HepG2 (cell line): ENCODE measurements around the gene PLXNB2. TPM values are rescaled to one million over a fixed set of nuclear protein-coding genes. Genes with fewer than 3 reads are reported as not detected.

Experiments used
- ATRX ChIP-seq: sonication (generic); formaldehyde crosslinking; IDR thresholded peaks from 2 replicates; pipeline ENCODE4 v1.4.0; 2020; ENCODE audit warnings: missing genetic modification reagents, borderline replicate concordance
- HMG20A ChIP-seq: IDR thresholded peaks from 2 replicates; pipeline ENCODE4 v1.6.1; 2016; ENCODE audit warnings: borderline replicate concordance
- IKZF4 ChIP-seq: sonication (generic); formaldehyde crosslinking; IDR thresholded peaks from 2 replicates; pipeline ENCODE4 v1.5.1; 2020; ENCODE audit warnings: borderline replicate concordance, mild to moderate bottlenecking, low read depth, missing genetic modification reagents; ENCODE audit errors: not compliant biosample characterization
- PLRG1 ChIP-seq: fragments of 450-650 bp; conservative IDR thresholded peaks from 2 replicates; pipeline ENCODE4 v1.6.1; 2016
- SIN3B ChIP-seq: fragments of 150-350 bp; IDR thresholded peaks from 2 replicates; pipeline ENCODE4 v1.6.1; 2014; ENCODE audit warnings: low read length
- SIX4 ChIP-seq: sonication (generic); formaldehyde crosslinking; IDR thresholded peaks from 2 replicates; pipeline ENCODE4 v1.4.0; 2020; ENCODE audit warnings: missing genetic modification reagents
- SOX6 ChIP-seq, 2 experiments: fragments of 450-650 bp in 1 of 2; sonication (generic) in 1 of 2; formaldehyde crosslinking in 1 of 2; IDR thresholded peaks; 2 replicates each; pipeline versions ENCODE4 v1.4.0 to v1.6.1; 2017 to 2020; ENCODE audit warnings: antibody characterized with exemption in 1 of 2, mild to moderate bottlenecking in 1 of 2, missing genetic modification reagents in 1 of 2
- polyA plus RNA-seq, 8 experiments: library from polyadenylated mRNA; depleted of rRNA in 3 of 8; stranded (reverse) in 7 of 8; unstranded in 1 of 8; fragments of >200 nt; fragmentation: Illumina TruSeq in 4 of 8; extraction: Trizol in 4 of 8; gene quantifications; 2 replicates each; pipeline versions ENCODE4 v1.2.1 to v1.2.3, GENCODE V29; 2011 to 2016; ENCODE audit warnings: low read depth in 4 of 8, missing spikeins in 1 of 8, mixed read lengths in 1 of 8; ENCODE audit not compliant: insufficient read depth in 1 of 8
- total RNA-seq, 5 experiments: library from RNA; depleted of rRNA; stranded (reverse); fragments of >200 nt; fragmentation: Illumina TruSeq; extraction: Trizol; gene quantifications; 2 replicates each; pipeline ENCODE4 v1.2.3, GENCODE V29; 2016; ENCODE audit warnings: low read depth in 1 of 5
- TF ChIP-seq, protein P1 (sequence below): sonication (generic); formaldehyde crosslinking; conservative IDR thresholded peaks from 2 replicates; pipeline ENCODE4 v1.4.0; 2020; ENCODE audit warnings: mild to moderate bottlenecking, missing genetic modification reagents, moderate library complexity
- TF ChIP-seq, protein P2 (sequence below): IDR thresholded peaks from 2 replicates; pipeline ENCODE4 v1.6.1; 2016
- TF ChIP-seq, protein P3 (sequence below): sonication (generic); formaldehyde crosslinking; IDR thresholded peaks from 2 replicates; pipeline ENCODE4 v1.4.0; 2020; ENCODE audit warnings: mild to moderate bottlenecking, missing genetic modification reagents, borderline replicate concordance
- TF ChIP-seq, protein P4 (sequence below): sonication (generic); formaldehyde crosslinking; IDR thresholded peaks from 2 replicates; pipeline ENCODE4 v1.8.0; 2022; ENCODE audit warnings: missing genetic modification reagents, low read depth, mild to moderate bottlenecking, borderline replicate concordance
- TF ChIP-seq, protein P5 (sequence below): sonication (generic); formaldehyde crosslinking; IDR thresholded peaks from 2 replicates; pipeline ENCODE4 v1.5.0; 2020; ENCODE audit warnings: missing genetic modification reagents

Gene PLXNB2
- total and polyA plus RNA-seq, 2 of the 13 experiments (the other 11 are each of a cell fraction or from before 2014, with no cell fraction given), result 32.6 to 68.9 TPM

DNA sequence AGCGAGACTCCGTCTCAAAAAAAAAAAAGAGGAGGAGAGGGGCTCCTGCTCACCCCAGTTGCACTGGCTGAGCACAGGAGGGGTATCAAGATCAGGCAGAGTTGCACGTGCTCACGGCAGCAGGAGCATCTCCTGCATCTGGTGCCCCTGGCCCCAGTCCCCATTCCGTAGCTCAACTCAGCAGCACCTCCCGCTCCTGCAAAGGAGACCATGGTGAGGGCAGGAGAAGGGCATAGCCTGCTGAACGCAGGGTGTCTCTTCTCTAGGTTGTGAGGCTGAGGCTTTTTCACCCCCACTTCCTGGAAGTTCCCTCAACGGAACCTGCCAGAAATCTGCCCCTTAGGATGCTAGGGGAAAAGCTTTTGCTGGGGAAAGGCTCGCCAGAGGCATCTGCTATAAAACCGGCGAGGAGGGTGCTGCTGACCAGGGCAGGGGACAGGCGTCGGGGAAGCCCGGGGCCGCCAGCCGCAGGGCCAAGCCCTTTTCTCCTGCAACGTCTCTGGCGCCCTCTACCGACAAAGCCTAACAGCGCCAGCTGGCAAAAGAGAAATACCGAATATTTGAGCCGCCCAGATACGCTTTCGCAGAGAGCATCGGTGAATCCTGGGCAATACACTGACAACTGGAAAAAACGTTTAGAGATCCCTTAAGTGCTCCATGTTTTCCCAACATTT is 34.7 kb upstream of the PLXNB2 start (continued):
- TF ChIP-seq, protein P1, sequence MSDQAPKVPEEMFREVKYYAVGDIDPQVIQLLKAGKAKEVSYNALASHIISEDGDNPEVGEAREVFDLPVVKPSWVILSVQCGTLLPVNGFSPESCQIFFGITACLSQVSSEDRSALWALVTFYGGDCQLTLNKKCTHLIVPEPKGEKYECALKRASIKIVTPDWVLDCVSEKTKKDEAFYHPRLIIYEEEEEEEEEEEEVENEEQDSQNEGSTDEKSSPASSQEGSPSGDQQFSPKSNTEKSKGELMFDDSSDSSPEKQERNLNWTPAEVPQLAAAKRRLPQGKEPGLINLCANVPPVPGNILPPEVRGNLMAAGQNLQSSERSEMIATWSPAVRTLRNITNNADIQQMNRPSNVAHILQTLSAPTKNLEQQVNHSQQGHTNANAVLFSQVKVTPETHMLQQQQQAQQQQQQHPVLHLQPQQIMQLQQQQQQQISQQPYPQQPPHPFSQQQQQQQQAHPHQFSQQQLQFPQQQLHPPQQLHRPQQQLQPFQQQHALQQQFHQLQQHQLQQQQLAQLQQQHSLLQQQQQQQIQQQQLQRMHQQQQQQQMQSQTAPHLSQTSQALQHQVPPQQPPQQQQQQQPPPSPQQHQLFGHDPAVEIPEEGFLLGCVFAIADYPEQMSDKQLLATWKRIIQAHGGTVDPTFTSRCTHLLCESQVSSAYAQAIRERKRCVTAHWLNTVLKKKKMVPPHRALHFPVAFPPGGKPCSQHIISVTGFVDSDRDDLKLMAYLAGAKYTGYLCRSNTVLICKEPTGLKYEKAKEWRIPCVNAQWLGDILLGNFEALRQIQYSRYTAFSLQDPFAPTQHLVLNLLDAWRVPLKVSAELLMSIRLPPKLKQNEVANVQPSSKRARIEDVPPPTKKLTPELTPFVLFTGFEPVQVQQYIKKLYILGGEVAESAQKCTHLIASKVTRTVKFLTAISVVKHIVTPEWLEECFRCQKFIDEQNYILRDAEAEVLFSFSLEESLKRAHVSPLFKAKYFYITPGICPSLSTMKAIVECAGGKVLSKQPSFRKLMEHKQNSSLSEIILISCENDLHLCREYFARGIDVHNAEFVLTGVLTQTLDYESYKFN (CRISPR knock-in tag), result peak; percentile 22; the same call in 1 of the 2 replicates
- TF ChIP-seq, protein P2, sequence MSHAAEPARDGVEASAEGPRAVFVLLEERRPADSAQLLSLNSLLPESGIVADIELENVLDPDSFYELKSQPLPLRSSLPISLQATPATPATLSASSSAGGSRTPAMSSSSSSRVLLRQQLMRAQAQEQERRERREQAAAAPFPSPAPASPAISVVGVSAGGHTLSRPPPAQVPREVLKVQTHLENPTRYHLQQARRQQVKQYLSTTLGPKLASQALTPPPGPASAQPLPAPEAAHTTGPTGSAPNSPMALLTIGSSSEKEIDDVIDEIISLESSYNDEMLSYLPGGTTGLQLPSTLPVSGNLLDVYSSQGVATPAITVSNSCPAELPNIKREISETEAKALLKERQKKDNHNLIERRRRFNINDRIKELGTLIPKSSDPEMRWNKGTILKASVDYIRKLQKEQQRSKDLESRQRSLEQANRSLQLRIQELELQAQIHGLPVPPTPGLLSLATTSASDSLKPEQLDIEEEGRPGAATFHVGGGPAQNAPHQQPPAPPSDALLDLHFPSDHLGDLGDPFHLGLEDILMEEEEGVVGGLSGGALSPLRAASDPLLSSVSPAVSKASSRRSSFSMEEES, result no peak
- TF ChIP-seq, protein P3, sequence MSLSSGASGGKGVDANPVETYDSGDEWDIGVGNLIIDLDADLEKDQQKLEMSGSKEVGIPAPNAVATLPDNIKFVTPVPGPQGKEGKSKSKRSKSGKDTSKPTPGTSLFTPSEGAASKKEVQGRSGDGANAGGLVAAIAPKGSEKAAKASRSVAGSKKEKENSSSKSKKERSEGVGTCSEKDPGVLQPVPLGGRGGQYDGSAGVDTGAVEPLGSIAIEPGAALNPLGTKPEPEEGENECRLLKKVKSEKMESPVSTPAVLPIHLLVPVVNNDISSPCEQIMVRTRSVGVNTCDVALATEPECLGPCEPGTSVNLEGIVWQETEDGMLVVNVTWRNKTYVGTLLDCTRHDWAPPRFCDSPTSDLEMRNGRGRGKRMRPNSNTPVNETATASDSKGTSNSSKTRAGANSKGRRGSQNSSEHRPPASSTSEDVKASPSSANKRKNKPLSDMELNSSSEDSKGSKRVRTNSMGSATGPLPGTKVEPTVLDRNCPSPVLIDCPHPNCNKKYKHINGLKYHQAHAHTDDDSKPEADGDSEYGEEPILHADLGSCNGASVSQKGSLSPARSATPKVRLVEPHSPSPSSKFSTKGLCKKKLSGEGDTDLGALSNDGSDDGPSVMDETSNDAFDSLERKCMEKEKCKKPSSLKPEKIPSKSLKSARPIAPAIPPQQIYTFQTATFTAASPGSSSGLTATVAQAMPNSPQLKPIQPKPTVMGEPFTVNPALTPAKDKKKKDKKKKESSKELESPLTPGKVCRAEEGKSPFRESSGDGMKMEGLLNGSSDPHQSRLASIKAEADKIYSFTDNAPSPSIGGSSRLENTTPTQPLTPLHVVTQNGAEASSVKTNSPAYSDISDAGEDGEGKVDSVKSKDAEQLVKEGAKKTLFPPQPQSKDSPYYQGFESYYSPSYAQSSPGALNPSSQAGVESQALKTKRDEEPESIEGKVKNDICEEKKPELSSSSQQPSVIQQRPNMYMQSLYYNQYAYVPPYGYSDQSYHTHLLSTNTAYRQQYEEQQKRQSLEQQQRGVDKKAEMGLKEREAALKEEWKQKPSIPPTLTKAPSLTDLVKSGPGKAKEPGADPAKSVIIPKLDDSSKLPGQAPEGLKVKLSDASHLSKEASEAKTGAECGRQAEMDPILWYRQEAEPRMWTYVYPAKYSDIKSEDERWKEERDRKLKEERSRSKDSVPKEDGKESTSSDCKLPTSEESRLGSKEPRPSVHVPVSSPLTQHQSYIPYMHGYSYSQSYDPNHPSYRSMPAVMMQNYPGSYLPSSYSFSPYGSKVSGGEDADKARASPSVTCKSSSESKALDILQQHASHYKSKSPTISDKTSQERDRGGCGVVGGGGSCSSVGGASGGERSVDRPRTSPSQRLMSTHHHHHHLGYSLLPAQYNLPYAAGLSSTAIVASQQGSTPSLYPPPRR (CRISPR knock-in tag), result no peak
- TF ChIP-seq PLRG1, result no peak
- no peak for TF ChIP-seq SOX6 (IDR thresholded peaks at IDR 0.05)
- no peak for TF ChIP-seq SOX6 (CRISPR knock-in tag; IDR thresholded peaks at IDR 0.05)
- no peak for TF ChIP-seq ATRX (CRISPR knock-in tag)
- TF ChIP-seq SIN3B, result no peak
- no peak; the same call in 1 of the 2 replicates for TF ChIP-seq HMG20A (CRISPR knock-in tag)
- TF ChIP-seq, protein P4, sequence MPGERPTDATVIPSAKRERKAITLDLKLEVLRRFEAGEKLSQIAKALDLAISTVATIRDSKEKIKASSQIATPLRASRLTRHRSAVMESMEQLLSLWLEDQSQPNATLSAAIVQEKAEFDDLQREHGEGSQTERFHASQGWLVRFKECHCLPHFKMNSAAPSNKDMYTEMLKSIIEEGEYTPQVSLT (CRISPR knock-in tag), result no peak
- TF ChIP-seq, protein P5, sequence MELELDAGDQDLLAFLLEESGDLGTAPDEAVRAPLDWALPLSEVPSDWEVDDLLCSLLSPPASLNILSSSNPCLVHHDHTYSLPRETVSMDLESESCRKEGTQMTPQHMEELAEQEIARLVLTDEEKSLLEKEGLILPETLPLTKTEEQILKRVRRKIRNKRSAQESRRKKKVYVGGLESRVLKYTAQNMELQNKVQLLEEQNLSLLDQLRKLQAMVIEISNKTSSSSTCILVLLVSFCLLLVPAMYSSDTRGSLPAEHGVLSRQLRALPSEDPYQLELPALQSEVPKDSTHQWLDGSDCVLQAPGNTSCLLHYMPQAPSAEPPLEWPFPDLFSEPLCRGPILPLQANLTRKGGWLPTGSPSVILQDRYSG, result no peak
- peak; percentile 30 for TF ChIP-seq IKZF4
- TF ChIP-seq SIX4 (CRISPR knock-in tag), result no peak
